IMR-90 (cell line): ENCODE results near the gene EXOC6B. TPM values are rescaled to one million over a fixed set of nuclear protein-coding genes. Genes with fewer than 3 reads are reported as not detected.

ENCODE experiments used
- ATAC-seq: fragments of 200-7000 bp; cut with Tn5 transposase; 2 replicates; pipeline ENCODE4 v1.9.1; 2020; ENCODE audit warnings: low read depth, mild to moderate bottlenecking, moderate library complexity
- BruUV-seq: library from RNA; stranded (reverse); fragments of 400-500 nt; replicated peaks from 2 replicates; lab custom pipeline; 2021; lab: Mats Ljungman, UMichigan
- CTCF ChIA-PET: fragments of 300-600 bp; formaldehyde crosslinking; extraction: SDS; loops from one replicate; lab custom pipeline; 2021; ENCODE audit warnings: antibody characterized with exemption; lab: Yijun Ruan, JAX
- POLR2A ChIA-PET: fragments of 300-600 bp; sonication (Branson Sonifier 250); formaldehyde crosslinking; loops from one replicate; lab custom pipeline; 2022; ENCODE audit warnings: antibody characterized with exemption; ENCODE audit not compliant: unreplicated experiment; lab: Charles Lee
- DNase-seq: peaks from one replicate; pipeline ENCODE4 v3.0.0; 2013
- H2AFZ ChIP-seq: replicated peaks from 2 replicates; pipeline ENCODE3; 2013; ENCODE audit warnings: low read length, mild to moderate bottlenecking; ENCODE audit not compliant: poor library complexity
- H2AK5ac ChIP-seq: 2 replicates; pipeline ENCODE4 v1.6.1; 2013; ENCODE audit warnings: low read depth, low read length, inconsistent platforms
- H2AK9ac ChIP-seq: replicated peaks from 2 replicates; pipeline ENCODE3; 2013; ENCODE audit warnings: mild to moderate bottlenecking, low read depth, low read length, moderate library complexity; ENCODE audit not compliant: poor library complexity
- H2BK120ac ChIP-seq: 2 replicates; pipeline ENCODE4 v1.6.1; 2013; ENCODE audit warnings: low read depth, low read length, inconsistent platforms
- H2BK15ac ChIP-seq: 3 replicates; pipeline ENCODE4 v1.6.1; 2013; ENCODE audit warnings: low read depth, low read length, inconsistent platforms
- H2BK20ac ChIP-seq: 2 replicates; pipeline ENCODE4 v1.6.1; 2013; ENCODE audit warnings: low read depth, mild to moderate bottlenecking, inconsistent platforms, low read length, moderate library complexity
- H2BK5ac ChIP-seq: 2 replicates; pipeline ENCODE4 v1.6.1; 2013; ENCODE audit warnings: mild to moderate bottlenecking, low read depth, low read length, inconsistent platforms; ENCODE audit not compliant: poor library complexity, severe bottlenecking
- H3K14ac ChIP-seq: replicated peaks from 2 replicates; pipeline ENCODE4 v1.6.1; 2013; ENCODE audit warnings: low read depth, low read length, inconsistent platforms
- H3K18ac ChIP-seq: 2 replicates; pipeline ENCODE4 v1.6.1; 2013; ENCODE audit warnings: low read depth, low read length, control low read depth
- H3K23ac ChIP-seq: 2 replicates; pipeline ENCODE4 v1.6.1; 2013; ENCODE audit warnings: low read depth, low read length, inconsistent platforms
- H3K27ac ChIP-seq: 2 replicates; pipeline ENCODE4 v1.5.1; 2013; ENCODE audit warnings: mild to moderate bottlenecking, control low read depth, low read length; ENCODE audit not compliant: insufficient read depth
- H3K27me3 ChIP-seq: 2 replicates; pipeline ENCODE4 v1.6.1; 2013; ENCODE audit warnings: low read length; ENCODE audit not compliant: control insufficient read depth, insufficient read depth
- H3K36me3 ChIP-seq: 2 replicates; pipeline ENCODE4 v1.6.1; 2013; ENCODE audit warnings: low read length, mixed read lengths; ENCODE audit not compliant: control insufficient read depth, insufficient read depth
- H3K4ac ChIP-seq: 2 replicates; pipeline ENCODE4 v1.6.1; 2013; ENCODE audit warnings: low read depth, low read length, inconsistent platforms
- H3K4me1 ChIP-seq: 2 replicates; pipeline ENCODE4 v1.6.1; 2013; ENCODE audit warnings: low read length, mixed read lengths; ENCODE audit not compliant: control insufficient read depth, insufficient read depth
- H3K4me2 ChIP-seq: 2 replicates; pipeline ENCODE4 v1.6.1; 2013; ENCODE audit warnings: low read depth, mild to moderate bottlenecking, control low read depth, low read length, moderate library complexity
- H3K4me3 ChIP-seq: 2 replicates; pipeline ENCODE4 v1.5.1; 2013; ENCODE audit warnings: low read depth, mild to moderate bottlenecking, control low read depth, low read length, moderate library complexity; ENCODE audit not compliant: insufficient read depth
- H3K56ac ChIP-seq: 2 replicates; pipeline ENCODE4 v1.6.1; 2013; ENCODE audit warnings: low read length, inconsistent platforms; ENCODE audit not compliant: insufficient read depth; ENCODE audit errors: extremely low read depth
- H3K79me1 ChIP-seq, 2 experiments: 2 replicates each; pipeline ENCODE4 v1.6.1; 2013; ENCODE audit warnings: low read length in 2 of 2, inconsistent platforms in 1 of 2, low read depth in 1 of 2
- H3K9ac ChIP-seq: 2 replicates; pipeline ENCODE4 v1.6.1; 2013; ENCODE audit warnings: low read depth, low read length, control low read depth
- H3K9me1 ChIP-seq: 2 replicates; pipeline ENCODE4 v1.6.1; 2013; ENCODE audit warnings: low read length, inconsistent platforms; ENCODE audit not compliant: insufficient read depth
- H3K9me3 ChIP-seq: 2 replicates; pipeline ENCODE4 v1.6.1; 2013; ENCODE audit warnings: low read length; ENCODE audit not compliant: control insufficient read depth, insufficient read depth
- H4K20me1 ChIP-seq: 2 replicates; pipeline ENCODE4 v1.6.1; 2013; ENCODE audit warnings: low read length, inconsistent platforms; ENCODE audit not compliant: insufficient read depth
- H4K5ac ChIP-seq: 2 replicates; pipeline ENCODE4 v1.6.1; 2013; ENCODE audit warnings: mild to moderate bottlenecking, low read depth, low read length, control low read depth
- H4K8ac ChIP-seq, 2 experiments: 2 replicates each; pipeline ENCODE4 v1.6.1; 2013; ENCODE audit warnings: low read depth in 2 of 2, low read length in 2 of 2, control low read depth in 1 of 2, inconsistent platforms in 1 of 2
- H4K91ac ChIP-seq: 2 replicates; pipeline ENCODE4 v1.6.1; 2013; ENCODE audit warnings: low read depth, low read length, inconsistent platforms; ENCODE audit not compliant: insufficient read depth
- CEBPB ChIP-seq: IDR thresholded peaks from 2 replicates; pipeline ENCODE4 v1.6.1; 2012; ENCODE audit warnings: low read depth, low read length, improper control_type of control experiment
- FOS ChIP-seq: fragments of 150-350 bp; IDR thresholded peaks from 2 replicates; pipeline ENCODE4 v1.6.1; 2016; ENCODE audit warnings: low read depth, low read length
- MAZ ChIP-seq: IDR thresholded peaks from 2 replicates; pipeline ENCODE4 v1.6.1; 2012; ENCODE audit warnings: low read depth, mild to moderate bottlenecking, low read length, improper control_type of control experiment, moderate library complexity, borderline replicate concordance
- MXI1 ChIP-seq: IDR thresholded peaks from 2 replicates; pipeline ENCODE4 v1.6.1; 2012; ENCODE audit warnings: low read depth, mild to moderate bottlenecking, low read length, moderate library complexity, borderline replicate concordance
- NFE2L2 ChIP-seq: fragments of 150-350 bp; IDR thresholded peaks from 2 replicates; pipeline ENCODE4 v1.6.1; 2016; ENCODE audit warnings: low read depth, mild to moderate bottlenecking, low read length
- RAD21 ChIP-seq: IDR thresholded peaks from 2 replicates; pipeline ENCODE4 v1.6.1; 2012; ENCODE audit warnings: low read length, improper control_type of control experiment
- RCOR1 ChIP-seq: IDR thresholded peaks from 2 replicates; pipeline ENCODE4 v1.6.1; 2012; ENCODE audit warnings: mild to moderate bottlenecking, low read length, improper control_type of control experiment; ENCODE audit not compliant: insufficient replicate concordance
- RFX5 ChIP-seq: IDR thresholded peaks from 2 replicates; pipeline ENCODE4 v1.8.0; 2012; ENCODE audit warnings: low read depth, mild to moderate bottlenecking, low read length, moderate library complexity
- SMC3 ChIP-seq: fragments of 150-350 bp; IDR thresholded peaks from 2 replicates; pipeline ENCODE4 v1.6.1; 2016; ENCODE audit warnings: low read depth, mild to moderate bottlenecking, antibody characterized with exemption, low read length, moderate library complexity
- WGBS, 2 experiments: methylation state at CpG; one replicate each; pipeline versions ENCODE4 v1.1.5 to v1.1.7; 2013; ENCODE audit warnings: missing lambda C conversion rate in 2 of 2; ENCODE audit not compliant: insufficient read length in 1 of 2; ENCODE audit errors: extremely low coverage in 2 of 2; 5-methylcytosine and 5-hydroxymethylcytosine counted together
- dilution Hi-C: fragments of 300-500 bp; cut with HindIII; formaldehyde crosslinking; loops from one replicate; pipeline ENCODE4 v1.14.3; 2018; ENCODE audit warnings: low sequenced_read_pairs; ENCODE audit not compliant: unreplicated experiment
- in situ Hi-C: fragments of 300-500 bp; cut with MboI; formaldehyde crosslinking; loops from 3 replicates; pipeline ENCODE4 v1.14.3; 2019; ENCODE audit warnings: low sequenced_read_pairs, inconsistent platforms, mixed read lengths
- intact Hi-C: fragments of 100-400 bp; cut with micrococcal nuclease; formaldehyde crosslinking; loops from 2 replicates; pipeline ENCODE4 v1.10.0; 2022
- polyA plus RNA-seq, 3 experiments: library from polyadenylated mRNA; depleted of rRNA; stranded (reverse); fragments of >200 nt; gene quantifications; 2 replicates each; pipeline ENCODE4 v1.2.3, GENCODE V29; 2012; ENCODE audit warnings: low replicate concordance in 1 of 3
- total RNA-seq: library from RNA; depleted of rRNA; stranded (reverse); fragments of >200 nt; gene quantifications from 2 replicates; pipeline ENCODE4 v1.2.3, GENCODE V29; 2012

Gene EXOC6B
- total and polyA plus RNA-seq, 2 of the 4 experiments (the other 2 are of a cell fraction), result 10.2 to 29.4 TPM

- H2AK9ac ChIP-seq, result no peak overlapping the region
- no peak overlapping the region for H3K9ac ChIP-seq
- no peak overlapping the region for H2AFZ ChIP-seq
- in situ Hi-C loops, result no loop called here
- H3K79me1 ChIP-seq, result no peaks in the 10 kb centered on the region
- no peak overlapping the region for H2BK120ac ChIP-seq
- POLR2A ChIA-PET, result no interaction called here
- H2AK5ac ChIP-seq, result no peak overlapping the region
- TF ChIP-seq RFX5, result no peak
- no peak for TF ChIP-seq RAD21
- no peak for TF ChIP-seq NFE2L2
- no peak for TF ChIP-seq RCOR1
- TF ChIP-seq MAZ, result no peak
- no peak for TF ChIP-seq SMC3
- no peak for TF ChIP-seq CEBPB
- no peak for TF ChIP-seq FOS
- TF ChIP-seq MXI1, result no peak
- H3K4ac ChIP-seq, result no peak overlapping the region
- no peak overlapping the region for H3K14ac ChIP-seq
- no peak overlapping the region for H4K5ac ChIP-seq
- no TSS peak for BruUV-seq
- H3K4me3 ChIP-seq, result no peak overlapping the region
- no peak overlapping the region for H4K8ac ChIP-seq
- no peak overlapping the region for H4K91ac ChIP-seq
- dilution Hi-C loops, result no loop called here
- no peak overlapping the region for H3K27ac ChIP-seq
- H3K9me3 ChIP-seq, result no peaks in the 10 kb centered on the region
- no peak overlapping the region for H3K18ac ChIP-seq
- CTCF ChIA-PET, result no interaction called here
- H3K4me2 ChIP-seq, result no peak overlapping the region
- no peaks in the 10 kb centered on the region for H3K4me1 ChIP-seq
- no peak overlapping the region for H2BK15ac ChIP-seq
- DNase-seq (no peak), ATAC-seq (no peak)
- no peaks in the 10 kb centered on the region for H3K9me1 ChIP-seq
- no peak overlapping the region for H2BK20ac ChIP-seq
- H3K23ac ChIP-seq, result no peak overlapping the region
- intact Hi-C loops, result no loop called here
- no peak overlapping the region for H2BK5ac ChIP-seq
- H3K36me3 ChIP-seq, result no peaks in the 10 kb centered on the region
- no peak overlapping the region for H3K56ac ChIP-seq
- no peaks in the 10 kb centered on the region for H3K27me3 ChIP-seq
- WGBS, 2 experiments, result no CpG with 5 or more reads among the region's 1 CpG
- H4K20me1 ChIP-seq, result no peaks in the 10 kb centered on the region
These were observed 464.8 kb downstream of the EXOC6B start for GRCh38 chr2:72361042-72361441.
